Bronchial epithelial cell (primary cell): ENCODE data around the gene CATSPER1. TPM values are rescaled to one million over a fixed set of nuclear protein-coding genes. Genes with fewer than 3 reads are reported as not detected.

Experiments used
- DNase-seq: peaks from one replicate; pipeline ENCODE4 v3.0.0-alpha.2; 2010; ENCODE audit warnings: low read depth
- FAIRE-seq: peaks from 2 replicates; lab custom pipeline; 2011; peaks lifted over from hg19 to GRCh38; lab: Jason Lieb, UNC
- H3K27me3 ChIP-seq: 2 replicates; pipeline ENCODE4 v1.5.1; 2011; ENCODE audit warnings: low read length; ENCODE audit not compliant: control insufficient read depth, insufficient read depth
- H3K36me3 ChIP-seq: 2 replicates; pipeline ENCODE4 v1.5.1; 2011; ENCODE audit warnings: low read length; ENCODE audit not compliant: control insufficient read depth, insufficient read depth
- H3K4me3 ChIP-seq: 2 replicates; pipeline ENCODE4 v1.5.1; 2011; ENCODE audit warnings: mild to moderate bottlenecking, low read depth, low read length, control low read depth
- CTCF ChIP-seq: IDR thresholded peaks from 2 replicates; pipeline ENCODE4 v1.5.1; 2011; ENCODE audit warnings: mild to moderate bottlenecking, moderate library complexity, low read length, control low read depth, inconsistent platforms; ENCODE audit not compliant: insufficient read depth, severe bottlenecking
- total RNA-seq: library from RNA; depleted of rRNA; stranded (reverse); fragments of >200 nt; gene quantifications from 2 replicates; pipeline ENCODE4 v1.2.1, GENCODE V29; 2014

The CATSPER1 gene
- total RNA-seq, 1 donor from 2014 or later: 0.26 TPM

GRCh38 chr11:66006891-66007176 is 19.4 kb downstream of the CATSPER1 start:
- no peaks in the 10 kb centered on the region for H3K27me3 ChIP-seq
- DNase-seq (no peak), FAIRE-seq (no peak)
- H3K4me3 ChIP-seq: no peak overlapping the region
- peaks cover 7% of the 10 kb centered on the region for H3K36me3 ChIP-seq
- TF ChIP-seq CTCF: no peak

DNA sequence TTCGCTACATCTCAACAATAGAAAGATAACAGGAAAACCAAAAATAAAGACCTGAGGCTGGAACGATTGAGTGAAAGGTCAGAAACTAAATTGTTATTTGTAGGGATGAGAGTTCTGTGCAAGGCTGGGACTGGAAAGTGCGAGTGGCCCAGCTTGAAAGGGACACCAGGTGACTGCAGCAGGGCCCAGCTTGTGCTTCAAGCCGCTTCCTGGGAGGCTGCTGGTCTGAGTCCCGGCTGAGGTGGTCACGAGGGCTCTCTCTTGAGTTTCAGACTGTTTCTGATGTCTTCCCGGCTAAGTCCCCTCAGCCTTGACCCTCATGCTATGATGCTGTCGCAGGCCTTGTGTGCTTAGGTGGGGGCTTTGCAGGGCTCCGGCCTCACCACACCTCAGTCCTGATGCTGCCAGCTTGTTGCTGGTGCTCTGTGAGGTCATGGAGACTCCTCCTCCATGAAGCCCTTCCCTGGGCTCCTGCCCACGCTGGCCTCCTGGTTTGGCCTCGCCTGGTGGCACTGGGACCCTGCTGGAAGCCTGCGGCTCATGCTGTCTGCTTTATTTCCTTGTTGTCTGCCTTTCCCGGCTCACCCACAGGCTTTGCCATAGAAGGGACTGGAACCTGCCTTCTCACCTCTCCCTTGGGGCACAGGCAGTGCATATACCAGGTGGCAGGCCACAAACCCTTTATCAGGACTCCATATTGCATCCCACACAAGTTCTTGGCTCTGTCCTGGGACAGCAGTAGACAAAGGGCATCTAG is 20.0 kb downstream of the CATSPER1 start:
- DNase-seq (no peak), FAIRE-seq (no peak)
- no peak for TF ChIP-seq CTCF
- peaks cover 7% of the 10 kb centered on the region for H3K36me3 ChIP-seq
- H3K4me3 ChIP-seq: no peak overlapping the region
- no peaks in the 10 kb centered on the region for H3K27me3 ChIP-seq

DNA sequence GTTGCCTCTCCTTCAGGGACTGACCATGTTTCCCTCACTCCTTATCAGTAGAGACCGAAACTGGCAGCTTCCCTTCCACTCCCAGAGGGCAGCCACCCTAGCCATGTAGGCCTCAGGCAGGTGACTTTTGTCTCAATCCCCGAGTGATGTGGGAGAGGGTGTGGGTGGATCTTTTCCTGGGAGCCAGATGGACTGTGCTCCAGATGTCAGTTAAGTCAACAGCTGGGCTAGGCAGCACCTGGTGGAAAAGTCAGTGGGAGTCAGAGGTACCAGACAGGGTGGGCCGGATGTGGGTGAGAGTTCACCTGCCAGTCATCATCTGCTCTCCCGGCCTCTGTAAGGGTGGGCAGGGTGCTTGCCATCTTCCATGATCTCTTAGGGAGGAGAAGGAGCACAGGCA is 22.1 kb downstream of the CATSPER1 start:
- Histone ChIP-seq H3K36me3 (peaks cover 15% of the 10 kb centered on the region), H3K4me3 (no peak overlapping the region), H3K27me3 (no peaks in the 10 kb centered on the region)
- DNase-seq: no peak
- no peak for FAIRE-seq
- TF ChIP-seq CTCF: no peak

DNA sequence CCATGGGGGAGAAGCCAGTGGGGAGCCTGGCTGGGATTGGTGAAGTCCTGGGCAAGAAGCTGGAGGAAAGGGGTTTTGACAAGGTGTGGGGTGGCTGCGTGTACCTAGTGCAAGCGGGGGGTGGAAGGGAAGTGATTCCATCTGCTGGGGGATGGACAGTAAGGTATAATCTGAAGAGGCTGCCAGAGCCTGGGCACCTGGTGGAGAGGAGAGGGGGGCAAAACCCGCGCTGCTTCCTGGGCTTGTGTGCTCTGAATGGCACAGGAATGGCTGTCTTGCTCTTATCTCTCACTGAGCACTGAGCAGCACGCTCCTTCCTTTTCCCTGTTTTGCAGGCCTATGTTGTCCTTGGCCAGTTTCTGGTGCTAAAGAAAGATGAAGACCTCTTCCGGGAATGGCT is 23.0 kb downstream of the CATSPER1 start:
- DNase-seq (no peak), FAIRE-seq (no peak)
- Histone ChIP-seq H3K4me3 (peak overlapping the region; percentile 65), H3K27me3 (no peaks in the 10 kb centered on the region), H3K36me3 (peaks cover 23% of the 10 kb centered on the region)
- no peak for TF ChIP-seq CTCF

- peak; percentile 23 for TF ChIP-seq CTCF
- no peak for FAIRE-seq
- Histone ChIP-seq H3K4me3 (peak overlapping the region; percentile 65), H3K27me3 (no peaks in the 10 kb centered on the region), H3K36me3 (peaks cover 28% of the 10 kb centered on the region)
- peak; percentile 31 for DNase-seq
These were observed 23.5 kb downstream of the CATSPER1 start for GRCh38 chr11:66002648-66003225.
